T1000 (cell line): ENCODE measurements around the gene KIF26B.
A peak's percentile ranks its signal among the peaks of the same experiment; 100 is the strongest.
"Not testable (repeated sequence)": the region's sequence is repeated elsewhere in the genome, so short reads cannot be mapped to it uniquely, and the experiment has no call there.

ENCODE experiments used
- DNase-seq: peaks from one replicate; lab custom pipeline; 2025; ENCODE audit warnings: mixed read lengths; lab: John Stamatoyannopoulos, UW

The KIF26B gene

DNA sequence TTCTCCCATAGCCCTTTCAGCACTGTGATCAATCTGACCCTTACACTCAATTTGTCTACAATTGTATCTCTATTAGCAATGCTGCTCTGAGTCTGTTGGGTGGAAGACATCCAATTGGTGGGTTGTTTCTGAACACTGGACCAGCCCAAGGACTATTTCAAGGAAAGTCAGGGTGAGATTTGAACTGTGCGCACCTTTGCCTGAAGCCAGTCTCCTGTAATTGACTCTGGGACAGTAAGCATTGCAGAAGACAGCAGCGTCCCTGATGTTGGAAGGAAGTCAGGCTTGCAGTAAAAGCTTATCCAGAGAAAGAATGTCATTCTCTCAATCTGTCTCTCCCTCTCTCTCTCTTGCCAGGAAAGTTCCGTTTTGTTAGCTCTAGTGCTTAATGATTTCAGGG, 233.9 kb downstream of the KIF26B start:
- no peak for DNase-seq

DNA sequence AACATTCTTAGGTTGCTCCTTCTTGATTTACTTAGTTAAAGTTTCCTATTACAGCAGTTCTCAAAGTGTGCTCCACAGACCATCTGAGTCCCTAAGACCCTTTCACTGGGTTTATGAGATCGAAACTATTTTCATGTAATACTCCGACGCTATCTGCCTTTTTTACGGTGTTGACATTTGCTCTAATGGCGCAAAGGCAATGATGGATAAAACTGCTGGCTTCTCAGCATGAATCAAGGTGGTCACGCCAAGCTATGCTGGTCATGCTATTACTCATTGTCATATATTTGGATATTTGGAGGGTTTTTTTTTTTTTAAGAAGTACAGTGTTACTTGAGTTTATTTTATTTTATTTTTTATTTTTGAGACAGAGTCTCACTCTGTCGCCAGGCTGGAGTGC, 235.1 kb downstream of the KIF26B start:
- DNase-seq, result no peak

DNA sequence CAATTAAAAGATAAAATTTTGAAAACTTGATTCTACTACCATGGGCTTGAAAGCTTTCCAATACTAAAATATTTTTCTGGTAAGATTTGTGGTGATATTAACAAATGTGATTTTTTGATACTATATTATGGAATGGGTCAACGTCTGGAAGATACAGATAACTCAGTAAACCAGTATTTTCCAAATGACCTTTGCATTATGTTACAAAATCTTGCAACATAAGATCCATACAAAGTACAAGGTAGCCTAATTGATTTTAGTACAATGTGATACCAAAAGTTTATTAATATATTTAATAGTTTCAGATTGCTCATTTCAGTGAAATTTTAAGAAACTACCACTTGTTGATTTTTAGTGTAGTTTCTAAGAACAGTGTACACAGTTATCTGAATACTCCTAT, 236.2 kb downstream of the KIF26B start:
- DNase-seq, result no peak

DNA sequence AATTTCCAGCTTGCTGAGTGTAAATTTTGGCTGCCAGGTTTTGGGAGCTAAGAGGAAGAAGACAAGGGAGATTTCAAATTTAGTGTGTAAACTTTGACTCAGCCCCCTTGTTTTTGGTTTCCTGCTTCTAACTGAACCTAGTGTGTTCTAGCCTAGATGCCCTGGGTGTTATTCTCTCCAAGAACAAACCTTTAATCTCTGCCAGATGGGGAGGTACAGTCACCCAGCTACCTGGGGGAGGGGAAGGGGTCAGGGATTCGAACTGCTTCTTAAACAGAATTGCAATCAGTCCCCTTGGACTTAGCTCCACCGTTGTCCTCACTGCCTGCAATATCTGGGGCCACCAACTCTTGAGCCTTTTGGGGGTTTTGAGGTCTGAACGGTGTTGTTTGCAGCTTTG, 238.9 kb downstream of the KIF26B start:
- no peak for DNase-seq

DNA sequence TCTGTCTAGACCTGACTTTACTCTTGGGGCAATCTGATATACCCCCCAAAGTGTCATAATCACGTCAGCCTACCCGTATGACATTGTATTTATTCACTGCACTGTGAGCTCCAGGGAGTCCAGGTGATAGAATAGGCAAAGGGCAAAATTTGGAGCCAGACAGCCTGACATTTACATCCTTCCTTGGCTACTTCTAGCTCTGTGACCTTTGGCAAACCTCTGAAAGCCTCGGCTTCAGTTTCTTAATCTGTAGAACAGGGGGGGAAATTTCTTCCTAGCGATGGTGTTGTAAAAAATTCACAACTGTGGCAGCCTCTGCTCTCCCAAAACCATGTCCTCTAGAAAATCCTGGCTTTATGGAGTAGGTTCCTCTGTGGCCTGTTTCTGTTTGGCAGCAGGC, 240.9 kb downstream of the KIF26B start:
- DNase-seq, result no peak

DNA sequence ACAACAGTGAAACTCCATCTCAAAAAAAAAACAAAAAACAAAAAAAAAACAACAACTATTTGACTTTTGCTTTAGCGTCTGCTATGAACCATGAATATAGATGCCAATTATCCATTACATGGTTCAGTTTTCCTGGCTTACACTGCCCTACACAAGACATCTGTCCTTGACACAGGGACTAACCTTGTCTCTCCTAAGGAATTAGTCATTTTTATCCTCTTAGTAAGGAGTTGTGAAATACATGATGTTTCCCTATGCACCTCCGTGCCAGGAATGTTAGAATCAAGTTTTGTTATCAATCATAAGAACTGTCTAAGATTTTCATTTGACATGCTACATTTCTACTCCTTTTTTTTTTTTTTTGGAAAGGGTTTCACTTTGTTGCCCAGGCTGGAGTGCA, 241.8 kb downstream of the KIF26B start:
- no peak for DNase-seq

DNA sequence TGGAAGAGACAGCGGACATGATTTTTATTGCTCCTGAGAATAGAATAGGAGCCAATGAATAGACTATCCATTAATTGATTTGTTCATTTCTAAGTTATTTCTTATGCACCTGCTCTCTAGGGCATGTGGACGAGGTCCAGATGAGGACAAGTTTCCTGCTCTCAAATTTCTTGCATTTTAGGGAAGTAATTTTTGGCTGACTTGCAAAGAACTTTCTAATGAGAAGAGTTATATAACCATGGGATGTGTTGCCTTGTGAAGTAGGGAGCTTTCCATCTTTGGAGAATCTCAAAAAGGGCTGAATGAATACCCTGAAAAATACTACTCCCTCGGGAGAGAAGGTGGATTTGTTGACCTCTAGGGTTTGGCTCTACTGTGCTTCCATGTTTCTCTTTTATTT, 243.0 kb downstream of the KIF26B start:
- no peak for DNase-seq

DNA sequence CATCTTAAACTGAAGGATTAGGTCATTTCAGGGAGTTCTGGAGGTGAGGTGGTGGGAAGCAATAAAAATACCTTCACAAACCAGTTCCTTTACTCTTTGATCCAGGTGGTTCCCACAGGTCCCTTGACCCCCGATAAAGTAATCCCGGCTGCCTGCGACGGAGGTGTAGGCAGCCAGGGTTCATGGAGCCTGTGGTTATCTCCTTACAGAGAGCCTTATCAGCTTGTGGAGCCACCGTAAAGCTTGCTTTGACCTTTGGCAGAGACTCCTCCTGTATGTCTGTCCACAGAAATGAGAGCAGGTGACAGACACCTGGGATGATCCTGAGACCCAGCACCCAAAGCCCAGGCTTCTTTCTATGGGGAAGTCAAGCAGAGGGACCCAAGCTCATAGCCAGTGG, 243.4 kb downstream of the KIF26B start:
- no peak for DNase-seq

DNA sequence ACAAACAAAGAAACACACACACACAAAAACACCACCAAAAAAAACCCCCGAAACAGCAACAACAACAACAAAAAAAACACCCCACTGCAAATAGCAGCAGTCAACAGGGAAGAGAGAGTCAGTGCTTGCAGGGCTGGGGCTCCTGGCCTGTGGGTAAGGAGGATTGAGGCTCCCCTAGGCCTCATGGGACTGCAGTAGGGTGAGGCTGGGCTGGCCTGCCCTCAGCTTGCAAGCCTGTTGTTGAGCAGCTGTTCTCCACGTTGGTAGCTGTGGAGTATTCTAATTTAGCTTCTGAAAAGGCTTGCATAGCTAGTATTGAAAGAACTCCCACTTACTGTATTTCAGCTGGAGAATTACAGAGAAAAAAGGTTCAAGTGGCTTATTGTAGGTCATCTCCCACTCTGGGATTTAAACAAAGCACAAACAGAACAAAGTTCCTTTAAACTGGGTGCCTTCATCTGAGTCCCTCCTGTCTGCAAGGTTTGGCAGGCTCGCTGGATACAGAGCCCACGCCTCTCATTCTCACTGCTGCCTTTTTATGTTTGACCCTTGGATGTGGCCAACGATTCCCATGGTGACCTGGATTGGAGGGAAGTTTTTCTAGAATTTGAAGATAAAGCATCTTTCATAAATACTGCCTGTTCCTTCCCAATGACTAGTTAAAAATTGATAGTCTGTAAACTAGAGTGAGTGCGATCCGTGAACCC, 247.2 kb downstream of the KIF26B start:
- DNase-seq, result no peak

DNA sequence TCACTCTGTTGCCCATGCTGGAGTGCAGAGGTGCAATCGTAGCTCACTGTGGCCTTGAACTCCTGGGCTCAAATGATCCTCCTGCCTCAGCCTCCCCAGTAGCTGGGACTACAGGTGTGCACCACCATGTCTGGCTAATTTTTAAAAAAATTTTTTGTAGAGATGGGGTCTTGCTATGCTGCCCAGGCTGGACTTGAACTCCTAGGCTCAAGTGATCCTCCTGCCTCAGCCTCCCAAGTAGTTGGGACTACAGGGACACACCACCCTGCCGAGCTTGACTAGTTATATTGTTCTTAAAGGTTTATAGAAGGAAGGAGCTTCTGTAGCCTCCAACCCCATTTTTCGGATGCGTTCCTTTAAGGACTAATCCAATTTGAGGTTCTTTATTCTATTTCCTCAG, 248.2 kb downstream of the KIF26B start:
- DNase-seq, result not testable (repeated sequence)

DNA sequence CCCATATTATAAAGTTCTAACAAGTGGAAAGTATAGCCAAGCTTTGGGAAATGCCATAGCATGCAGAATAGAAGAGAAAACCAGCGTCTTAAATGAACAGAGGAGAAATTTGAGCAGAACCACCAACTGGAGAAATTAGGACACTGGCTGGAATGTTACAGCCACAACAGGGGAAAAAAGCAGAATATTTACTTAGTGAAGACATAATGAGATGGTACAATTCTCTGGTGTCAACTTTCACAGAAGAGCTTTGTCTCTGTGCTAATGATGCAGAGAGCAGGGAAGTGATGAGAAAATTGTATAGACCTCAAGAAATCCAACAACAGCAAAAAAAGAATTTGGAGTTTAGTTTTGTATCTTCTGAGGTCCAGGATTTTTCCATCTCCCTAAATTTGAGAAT, 249.7 kb downstream of the KIF26B start:
- DNase-seq, result no peak

DNA sequence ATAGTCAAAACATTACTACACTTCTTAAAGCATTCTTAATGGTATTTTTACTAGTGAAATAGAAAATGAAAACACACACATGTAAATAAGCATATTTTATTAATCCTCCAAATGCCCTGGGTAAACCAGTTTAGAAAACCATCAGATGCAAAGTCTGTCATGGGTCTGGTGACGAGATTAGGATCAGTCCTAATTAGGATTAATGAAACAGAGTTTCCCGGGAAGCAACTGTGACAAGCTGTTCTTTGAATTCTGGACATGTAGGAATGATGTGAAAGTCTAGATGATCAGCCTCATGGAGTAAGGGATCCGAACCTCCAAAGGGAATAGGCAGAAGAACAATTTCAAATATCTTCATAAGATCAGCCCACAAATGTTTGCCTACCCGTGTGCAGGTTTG, 250.2 kb downstream of the KIF26B start:
- DNase-seq, result no peak

DNA sequence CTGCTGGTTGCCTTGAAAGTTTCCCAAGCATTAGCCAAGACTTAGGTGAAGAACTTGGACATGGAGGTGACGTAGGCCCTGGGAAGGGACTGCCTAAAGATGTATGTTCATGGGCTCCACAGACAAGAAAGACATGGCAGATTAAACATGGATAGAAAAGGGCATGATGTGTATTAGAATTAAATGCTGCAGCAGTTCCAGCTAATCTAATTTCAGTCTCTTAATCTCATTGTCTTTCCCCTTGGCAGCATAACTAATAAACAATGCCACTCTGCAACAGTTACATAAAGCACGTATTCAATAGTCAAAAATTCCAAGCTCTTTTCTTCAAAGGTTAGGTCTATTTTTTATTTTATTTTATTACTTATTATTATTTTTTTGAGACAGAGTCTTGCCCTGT, 251.6 kb downstream of the KIF26B start:
- no peak for DNase-seq

DNA sequence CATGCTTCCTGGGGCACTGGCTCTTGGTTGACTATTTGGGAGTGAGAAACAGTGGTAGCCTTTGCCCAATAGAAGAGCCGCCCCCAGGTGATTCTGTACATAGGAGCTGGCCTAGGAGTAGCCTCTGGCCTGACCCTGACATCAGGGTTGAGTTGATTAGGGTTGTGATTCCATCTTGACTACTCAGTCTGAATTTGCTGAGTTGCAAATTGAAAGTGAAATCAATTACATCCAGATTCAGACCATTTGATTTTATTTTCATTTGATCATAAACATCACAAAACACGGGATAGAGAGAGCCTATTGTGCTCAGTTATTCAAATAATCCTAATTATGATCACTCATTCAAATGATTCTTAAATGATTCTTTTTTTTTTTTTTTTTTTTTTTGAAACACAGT, 253.2 kb downstream of the KIF26B start:
- no peak for DNase-seq

DNA sequence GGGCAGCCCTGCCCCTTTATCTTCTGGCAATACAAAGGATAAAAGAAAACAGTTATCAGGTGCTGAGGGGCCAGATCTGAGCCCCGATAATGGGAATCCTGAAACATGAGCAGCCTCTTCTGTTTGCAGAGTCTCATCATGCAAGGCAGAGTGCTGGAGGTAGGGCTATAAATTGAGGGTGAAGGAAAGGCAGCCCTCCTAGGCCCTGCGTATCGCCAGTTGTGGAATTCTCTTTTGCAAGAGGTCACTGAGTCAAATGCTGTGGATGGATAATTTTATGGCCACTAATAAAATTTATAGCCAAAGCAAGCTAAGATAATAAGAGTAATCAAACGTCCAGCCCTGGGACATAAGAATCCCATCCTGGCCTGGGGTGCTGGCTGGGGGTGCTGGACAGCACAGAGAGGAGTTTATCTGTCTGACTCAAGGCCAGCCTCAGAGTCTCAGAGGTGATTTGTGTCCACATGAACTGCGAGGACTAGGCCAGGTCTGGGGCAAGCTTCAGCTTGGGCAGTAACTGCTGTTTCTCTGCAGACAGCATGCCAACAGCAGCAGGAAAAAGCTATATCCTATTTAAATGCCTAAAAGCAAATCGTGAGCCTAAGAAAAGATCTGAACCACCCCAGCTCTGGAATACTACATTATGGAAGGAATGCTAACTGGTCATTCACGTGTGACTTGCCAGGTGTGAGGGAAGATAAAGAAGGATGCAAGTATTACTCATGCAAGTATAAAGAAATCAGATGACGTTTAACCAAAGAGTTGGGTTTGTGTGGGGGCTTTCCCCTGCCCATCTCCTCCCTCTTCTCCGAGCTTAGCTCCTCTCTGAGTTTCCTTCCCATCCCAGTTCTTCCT, 254.8 kb downstream of the KIF26B start:
- DNase-seq, result peak; percentile 17

DNA sequence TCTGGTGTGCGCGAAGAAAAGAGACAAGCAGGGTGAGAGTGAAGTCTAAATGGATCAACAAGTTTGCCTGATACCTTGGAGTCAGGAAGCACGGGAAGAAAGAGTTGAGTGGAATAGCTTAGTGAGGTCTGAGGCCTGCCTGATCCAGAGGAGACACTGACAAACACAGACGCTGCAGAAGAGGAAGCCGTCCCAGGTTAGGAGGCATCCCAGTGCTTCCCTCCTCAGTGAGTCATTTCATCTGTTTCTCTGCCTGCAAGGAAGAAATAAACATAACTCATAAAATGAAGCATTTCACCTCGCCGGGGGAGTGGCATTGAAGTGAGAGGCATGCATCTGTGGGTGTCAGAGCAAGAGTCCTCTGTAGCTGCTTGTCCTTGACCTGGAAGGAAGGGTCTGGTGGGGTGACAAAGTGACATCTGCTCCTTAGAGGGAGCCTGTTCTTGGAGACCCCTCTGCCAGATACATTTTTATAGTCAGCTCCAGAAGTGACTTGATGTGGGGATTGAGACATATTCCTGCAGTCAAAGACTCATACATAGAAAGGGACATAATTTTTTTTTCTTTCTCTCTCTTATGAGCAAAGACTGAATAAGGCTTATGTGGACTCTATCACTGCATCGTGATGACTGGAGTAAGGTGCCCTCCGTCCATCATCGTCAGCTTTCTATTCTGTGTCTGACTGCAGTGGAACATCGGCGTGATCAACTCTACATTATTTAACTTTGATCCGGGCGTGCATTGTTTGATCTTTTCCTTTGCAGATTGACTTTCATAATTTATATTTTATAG, 256.7 kb downstream of the KIF26B start:
- peak; percentile 5 for DNase-seq

DNA sequence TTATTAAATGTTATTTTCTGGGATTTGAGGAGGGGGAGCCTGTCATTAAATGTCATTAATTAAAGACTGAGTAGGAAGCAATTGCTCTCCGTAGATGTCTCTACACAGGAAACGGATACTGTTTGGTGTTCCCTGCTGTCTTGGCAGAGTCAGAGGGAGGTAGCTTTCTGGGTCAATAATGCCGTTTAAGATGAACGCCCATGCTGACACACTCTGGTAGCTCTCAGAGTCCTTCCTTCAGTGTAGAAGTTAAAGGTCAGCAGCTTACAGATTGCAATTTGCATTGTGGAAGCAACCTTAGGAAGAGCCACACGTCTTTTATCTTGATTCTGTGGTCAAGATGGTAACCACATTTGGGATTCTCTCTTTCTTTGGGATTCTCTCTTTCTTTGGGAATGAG, 257.5 kb downstream of the KIF26B start:
- DNase-seq, result no peak

DNA sequence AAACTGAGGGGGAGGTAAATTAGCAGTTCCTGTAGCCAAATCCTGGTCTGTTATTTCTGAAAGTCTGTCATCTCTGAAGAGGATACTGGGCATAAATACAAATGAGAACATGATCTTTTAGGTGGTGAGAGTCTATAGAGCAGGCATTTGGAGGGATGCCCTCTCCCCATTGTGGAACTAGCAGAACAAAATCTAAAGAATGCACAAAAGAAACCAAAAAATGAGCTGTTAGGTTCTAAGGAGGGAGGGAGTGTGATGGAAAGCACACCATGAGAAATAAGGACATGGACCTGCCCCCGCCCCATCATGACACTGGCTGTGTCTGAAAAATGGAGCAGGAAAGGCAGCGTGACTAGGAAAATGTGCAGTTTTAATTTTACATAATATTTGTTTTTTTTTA, 262.0 kb downstream of the KIF26B start:
- no peak for DNase-seq

DNA sequence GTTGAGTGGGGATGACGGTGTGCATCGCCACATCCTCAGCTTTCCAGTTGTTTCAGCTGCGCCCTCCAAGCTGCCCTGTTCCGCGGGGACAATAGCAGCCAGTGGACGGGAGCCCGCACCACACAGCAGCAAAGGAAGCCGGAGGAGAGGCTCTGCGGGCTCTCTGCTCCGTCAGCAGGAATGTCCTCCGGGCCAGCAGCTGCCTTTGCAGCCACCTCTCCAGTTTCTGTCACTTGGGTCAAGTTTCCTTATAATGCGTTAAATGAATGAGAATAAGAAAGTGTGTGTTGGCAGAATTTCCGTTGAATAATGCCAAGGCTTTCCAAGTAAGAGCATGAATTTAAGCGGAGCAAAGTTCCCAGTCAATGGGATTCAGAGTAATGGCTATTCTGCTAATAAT, 263.3 kb downstream of the KIF26B start:
- no peak for DNase-seq

DNA sequence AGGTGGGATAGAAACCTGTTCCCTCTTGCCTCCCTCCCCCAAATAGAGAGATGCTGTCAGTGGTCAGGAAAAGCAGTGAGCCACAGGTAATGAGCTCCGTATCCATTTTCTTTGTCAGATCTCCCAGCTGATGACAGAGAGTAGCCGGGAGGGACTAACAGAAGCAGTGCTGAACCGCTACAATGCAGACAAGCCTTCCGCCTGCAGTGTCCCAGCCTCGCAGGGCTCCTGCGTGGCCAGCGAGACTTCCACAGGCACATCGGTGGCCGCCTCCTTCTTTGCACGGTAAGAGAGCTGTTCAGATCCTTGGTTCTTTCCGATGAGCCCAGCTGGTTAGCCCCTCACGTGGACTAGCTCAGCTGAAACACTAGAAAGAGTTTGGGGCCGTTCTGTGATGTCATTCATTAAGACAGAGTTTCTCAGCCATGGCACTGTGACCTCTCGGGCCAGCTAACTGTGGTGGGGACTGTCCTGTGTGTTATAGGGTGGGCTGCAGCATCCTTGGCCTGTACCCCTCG, 264.7 kb downstream of the KIF26B start:
- DNase-seq, result no peak

DNA sequence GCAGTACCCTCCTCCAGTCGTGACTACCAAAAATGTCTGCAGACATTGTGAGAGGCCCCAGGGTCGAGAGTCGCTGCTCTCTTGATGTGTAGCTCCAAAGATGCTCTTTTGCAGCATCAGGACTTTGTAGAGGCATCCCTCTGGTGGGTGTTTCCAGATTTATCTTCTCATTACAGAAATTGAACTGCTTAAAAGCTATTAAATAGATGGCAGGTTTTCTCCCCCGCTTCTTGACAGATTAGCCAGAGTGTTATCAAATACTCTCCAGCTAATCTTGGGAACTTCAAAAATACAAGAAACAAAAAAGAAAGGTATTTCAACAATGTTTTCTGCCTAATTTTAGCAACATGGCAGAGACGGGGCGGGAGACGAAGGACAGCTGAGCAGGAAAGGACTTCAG, 265.2 kb downstream of the KIF26B start:
- no peak for DNase-seq

DNA sequence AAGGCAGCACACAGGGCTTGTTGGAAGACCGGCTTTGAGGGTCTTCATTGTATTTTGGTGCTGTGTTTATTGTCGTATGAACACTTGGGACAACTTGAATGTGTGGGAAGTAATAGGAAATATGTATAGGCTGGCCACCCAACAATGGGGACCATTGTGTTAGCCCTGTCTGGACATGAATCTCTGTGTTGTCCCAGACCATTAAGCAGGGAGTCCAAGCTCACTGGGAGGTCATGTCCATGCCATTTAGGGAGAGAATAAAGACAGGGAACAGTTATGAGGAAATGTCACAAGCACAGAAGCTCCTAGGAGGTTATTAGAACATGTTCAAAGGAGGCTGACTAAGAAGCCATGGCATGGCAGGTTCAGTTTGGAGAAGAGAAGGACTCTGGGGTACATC, 266.1 kb downstream of the KIF26B start:
- DNase-seq, result no peak

DNA sequence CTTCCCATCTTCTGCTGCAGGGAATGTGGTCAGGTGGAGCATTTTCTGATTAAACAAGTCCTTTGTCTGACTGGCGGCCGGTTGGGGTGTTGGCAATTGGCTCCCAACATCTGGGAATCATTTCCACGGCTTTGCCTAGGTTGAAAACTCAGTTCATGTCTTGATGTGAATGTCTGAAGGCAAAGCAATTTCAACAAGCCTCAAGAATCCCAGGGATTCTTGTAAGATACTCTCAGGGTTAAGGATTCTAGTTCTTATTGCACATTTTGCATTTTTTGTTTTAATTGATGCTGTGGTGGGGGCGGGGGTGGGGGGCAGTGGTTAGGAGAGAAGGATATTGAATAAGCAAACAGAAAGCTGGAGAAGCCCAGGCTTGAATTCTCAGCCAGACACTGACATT, 273.9 kb downstream of the KIF26B start:
- no peak for DNase-seq
